GM12878 (cell line): ENCODE results near the gene RIMS1.

ENCODE experiments used
- EZH2 ChIP-seq: IDR thresholded peaks from 2 replicates; pipeline ENCODE4 v1.6.1; 2012; ENCODE audit warnings: low read depth, mild to moderate bottlenecking, control low read depth, inconsistent platforms, low read length, borderline replicate concordance; ENCODE audit not compliant: control insufficient read depth
- USF1 ChIP-seq: IDR thresholded peaks from 2 replicates; pipeline ENCODE4 v1.6.1; 2011; ENCODE audit warnings: borderline replicate concordance, low read depth, mild to moderate bottlenecking, moderate library complexity, mixed read lengths, low read length; ENCODE audit not compliant: insufficient read depth; ENCODE audit errors: extremely low read length
- TF ChIP-seq, protein P1 (sequence below): IDR thresholded peaks from 2 replicates; pipeline ENCODE4 v1.6.1; 2012; ENCODE audit warnings: mild to moderate bottlenecking, low read depth, low read length
- TF ChIP-seq, protein P2 (sequence below): IDR thresholded peaks from 2 replicates; pipeline ENCODE4 v1.6.1; 2011; ENCODE audit warnings: low read depth, mild to moderate bottlenecking, low read length, moderate library complexity, borderline replicate concordance; ENCODE audit errors: extremely low read depth
- TF ChIP-seq, protein P3 (sequence below), 3 experiments: IDR thresholded peaks in 2 of 3; conservative IDR thresholded peaks in 1 of 3; 2 replicates each; pipeline ENCODE4 v1.5.1; 2011; ENCODE audit warnings: low read depth in 3 of 3, low read length in 3 of 3, mild to moderate bottlenecking in 3 of 3, control low read depth in 2 of 3, moderate library complexity in 2 of 3, inconsistent platforms in 1 of 3, mixed read lengths in 1 of 3; ENCODE audit not compliant: control insufficient read depth in 2 of 3, insufficient read depth in 1 of 3; ENCODE audit errors: extremely low read depth in 1 of 3

DNA sequence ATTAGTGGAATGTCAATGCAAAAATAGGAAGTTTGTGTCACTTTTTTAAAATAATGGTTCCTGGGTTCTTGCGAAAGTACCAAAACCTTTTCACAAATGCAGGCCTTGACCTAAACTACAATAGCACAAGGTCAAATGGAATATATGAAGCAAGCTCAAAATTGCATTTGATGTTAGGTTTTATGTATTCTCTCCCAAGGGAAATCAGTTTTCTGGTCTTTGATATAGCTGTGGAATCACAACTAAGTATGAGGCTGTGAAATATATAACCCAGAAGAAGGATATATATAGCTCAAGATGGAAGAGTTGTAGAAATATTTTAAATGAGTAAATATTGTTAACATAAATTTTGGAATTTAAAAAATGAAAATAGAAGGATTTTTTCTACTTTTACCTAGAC lies 327.3 kb downstream of the RIMS1 start:
- TF ChIP-seq, protein P1, sequence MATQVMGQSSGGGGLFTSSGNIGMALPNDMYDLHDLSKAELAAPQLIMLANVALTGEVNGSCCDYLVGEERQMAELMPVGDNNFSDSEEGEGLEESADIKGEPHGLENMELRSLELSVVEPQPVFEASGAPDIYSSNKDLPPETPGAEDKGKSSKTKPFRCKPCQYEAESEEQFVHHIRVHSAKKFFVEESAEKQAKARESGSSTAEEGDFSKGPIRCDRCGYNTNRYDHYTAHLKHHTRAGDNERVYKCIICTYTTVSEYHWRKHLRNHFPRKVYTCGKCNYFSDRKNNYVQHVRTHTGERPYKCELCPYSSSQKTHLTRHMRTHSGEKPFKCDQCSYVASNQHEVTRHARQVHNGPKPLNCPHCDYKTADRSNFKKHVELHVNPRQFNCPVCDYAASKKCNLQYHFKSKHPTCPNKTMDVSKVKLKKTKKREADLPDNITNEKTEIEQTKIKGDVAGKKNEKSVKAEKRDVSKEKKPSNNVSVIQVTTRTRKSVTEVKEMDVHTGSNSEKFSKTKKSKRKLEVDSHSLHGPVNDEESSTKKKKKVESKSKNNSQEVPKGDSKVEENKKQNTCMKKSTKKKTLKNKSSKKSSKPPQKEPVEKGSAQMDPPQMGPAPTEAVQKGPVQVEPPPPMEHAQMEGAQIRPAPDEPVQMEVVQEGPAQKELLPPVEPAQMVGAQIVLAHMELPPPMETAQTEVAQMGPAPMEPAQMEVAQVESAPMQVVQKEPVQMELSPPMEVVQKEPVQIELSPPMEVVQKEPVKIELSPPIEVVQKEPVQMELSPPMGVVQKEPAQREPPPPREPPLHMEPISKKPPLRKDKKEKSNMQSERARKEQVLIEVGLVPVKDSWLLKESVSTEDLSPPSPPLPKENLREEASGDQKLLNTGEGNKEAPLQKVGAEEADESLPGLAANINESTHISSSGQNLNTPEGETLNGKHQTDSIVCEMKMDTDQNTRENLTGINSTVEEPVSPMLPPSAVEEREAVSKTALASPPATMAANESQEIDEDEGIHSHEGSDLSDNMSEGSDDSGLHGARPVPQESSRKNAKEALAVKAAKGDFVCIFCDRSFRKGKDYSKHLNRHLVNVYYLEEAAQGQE: no peak
- TF ChIP-seq, protein P2, sequence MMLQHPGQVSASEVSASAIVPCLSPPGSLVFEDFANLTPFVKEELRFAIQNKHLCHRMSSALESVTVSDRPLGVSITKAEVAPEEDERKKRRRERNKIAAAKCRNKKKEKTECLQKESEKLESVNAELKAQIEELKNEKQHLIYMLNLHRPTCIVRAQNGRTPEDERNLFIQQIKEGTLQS: no peak
- TF ChIP-seq USF1 (no peak), EZH2 (no peak)
- TF ChIP-seq, protein P3, sequence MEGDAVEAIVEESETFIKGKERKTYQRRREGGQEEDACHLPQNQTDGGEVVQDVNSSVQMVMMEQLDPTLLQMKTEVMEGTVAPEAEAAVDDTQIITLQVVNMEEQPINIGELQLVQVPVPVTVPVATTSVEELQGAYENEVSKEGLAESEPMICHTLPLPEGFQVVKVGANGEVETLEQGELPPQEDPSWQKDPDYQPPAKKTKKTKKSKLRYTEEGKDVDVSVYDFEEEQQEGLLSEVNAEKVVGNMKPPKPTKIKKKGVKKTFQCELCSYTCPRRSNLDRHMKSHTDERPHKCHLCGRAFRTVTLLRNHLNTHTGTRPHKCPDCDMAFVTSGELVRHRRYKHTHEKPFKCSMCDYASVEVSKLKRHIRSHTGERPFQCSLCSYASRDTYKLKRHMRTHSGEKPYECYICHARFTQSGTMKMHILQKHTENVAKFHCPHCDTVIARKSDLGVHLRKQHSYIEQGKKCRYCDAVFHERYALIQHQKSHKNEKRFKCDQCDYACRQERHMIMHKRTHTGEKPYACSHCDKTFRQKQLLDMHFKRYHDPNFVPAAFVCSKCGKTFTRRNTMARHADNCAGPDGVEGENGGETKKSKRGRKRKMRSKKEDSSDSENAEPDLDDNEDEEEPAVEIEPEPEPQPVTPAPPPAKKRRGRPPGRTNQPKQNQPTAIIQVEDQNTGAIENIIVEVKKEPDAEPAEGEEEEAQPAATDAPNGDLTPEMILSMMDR (IDR thresholded peaks at IDR 0.05 in 2 of 3, conservative IDR thresholded peaks at IDR 0.05 in 1 of 3; ENCODE audit: control insufficient read depth in 2 of 3, extremely low read depth in 1 of 3, insufficient read depth in 1 of 3, low read depth in 3 of 3, low read length in 3 of 3): no peak
